Measurements from ENCODE around the gene PKHD1. TPM values are rescaled to one million over a fixed set of nuclear protein-coding genes. Genes with fewer than 3 reads are reported as not detected.

PKHD1 gene
- total and polyA plus RNA-seq, 4 experiments from 2014 or later = not detected

DNA sequence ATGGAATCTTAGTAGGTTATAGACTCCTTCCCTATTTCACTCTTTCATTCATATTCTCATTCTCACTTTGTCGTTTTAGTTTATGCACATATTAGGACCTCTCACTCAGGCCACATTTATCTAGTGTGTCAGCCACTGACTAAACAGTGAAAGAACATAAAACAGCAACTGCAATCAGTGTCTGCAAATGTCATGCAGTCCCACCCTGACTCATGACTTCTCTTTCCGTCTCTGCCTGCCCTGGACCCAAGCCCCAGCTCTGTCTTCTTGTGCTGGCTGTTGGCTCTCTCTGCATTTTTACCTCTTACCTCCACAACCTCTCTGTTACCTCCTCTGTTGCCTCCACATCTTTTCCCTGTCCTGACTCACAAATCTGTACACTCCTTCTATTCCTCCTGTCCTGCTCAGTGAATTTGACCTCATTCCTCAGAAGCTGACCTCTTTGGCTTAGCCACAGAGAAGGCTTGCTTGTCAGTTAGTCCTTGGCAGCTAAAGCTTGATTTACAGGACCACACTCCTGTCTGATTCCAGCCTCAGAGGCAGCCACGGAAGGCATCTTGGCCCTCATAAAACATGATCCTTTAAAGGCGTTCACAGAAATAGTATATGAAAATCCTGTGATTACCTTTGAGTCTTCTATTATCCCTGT, 247.6 kb downstream of the PKHD1 start:
- H3K27me3 ChIP-seq (ENCODE audit: insufficient read depth, low read length) = no peaks in the 10 kb centered on the region
- ChIA-PET POLR2A (ENCODE audit: partially characterized antibody) (no interaction called here), CTCF (ENCODE audit: partially characterized antibody) (no interaction called here)
- H3K27ac Mint-ChIP-seq = no peak overlapping the region
- H3K4me1 ChIP-seq (ENCODE audit: insufficient read depth, low read length) = no peaks in the 10 kb centered on the region
- no peaks in the 10 kb centered on the region for H3K4me1 Mint-ChIP-seq
- no peak overlapping the region for H3K4me3 ChIP-seq (ENCODE audit: low read length in 2 of 2)
- no peaks in the 10 kb centered on the region for H3K36me3 Mint-ChIP-seq
- no peak for DNase-seq
- H3K36me3 ChIP-seq (ENCODE audit: insufficient read depth, low read length) = no peaks in the 10 kb centered on the region
- no peaks in the 10 kb centered on the region for H3K9me3 Mint-ChIP-seq
- no peaks in the 10 kb centered on the region for H3K9me3 ChIP-seq (ENCODE audit: control insufficient read depth in 1 of 2, low read length in 2 of 2)
- no peak overlapping the region for H3K27ac ChIP-seq (ENCODE audit: low read depth, low read length)
- peaks cover 2 to 5% of the 10 kb centered on the region in 2 donors for H3K27me3 Mint-ChIP-seq
- H3K4me3 Mint-ChIP-seq = no peak overlapping the region
- intact Hi-C loops (cut with micrococcal nuclease) = no loop called here

DNA sequence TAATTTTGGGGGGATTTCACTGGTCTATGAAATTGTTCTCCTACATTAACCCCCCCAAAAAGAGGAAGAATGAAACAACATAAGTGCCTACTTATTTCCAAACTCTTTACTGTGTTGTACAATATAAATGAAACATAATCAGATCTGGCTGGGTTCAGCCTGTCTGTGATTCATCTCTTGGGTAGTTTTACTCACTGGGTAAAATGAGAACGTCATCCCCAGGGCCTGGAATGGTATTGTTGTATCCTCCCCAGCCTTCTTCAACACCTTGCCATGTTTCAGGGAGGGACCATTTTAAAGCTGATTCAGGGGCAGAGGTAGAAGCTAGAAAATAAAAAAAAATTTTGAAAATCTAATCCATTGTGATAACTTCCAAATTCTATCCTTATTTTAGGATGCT, 256.7 kb downstream of the PKHD1 start:
- Mint-ChIP-seq H3K27me3 (peaks cover 2 to 3% of the 10 kb centered on the region in 2 donors), H3K36me3 (no peaks in the 10 kb centered on the region), H3K4me3 (no peak overlapping the region), H3K4me1 (no peaks in the 10 kb centered on the region), H3K9me3 (peaks cover 0 to 2% (median 0%) of the 10 kb centered on the region in 8 donors), H3K27ac (no peak overlapping the region)
- ChIA-PET CTCF (ENCODE audit: partially characterized antibody) (no interaction called here), POLR2A (ENCODE audit: partially characterized antibody) (no interaction called here)
- no peaks in the 10 kb centered on the region for H3K9me3 ChIP-seq (ENCODE audit: control insufficient read depth in 1 of 2, low read length in 2 of 2)
- DNase-seq = no peak
- intact Hi-C loops (cut with micrococcal nuclease) = no loop called here
- H3K36me3 ChIP-seq (ENCODE audit: insufficient read depth, low read length) = no peaks in the 10 kb centered on the region
- no peak overlapping the region for H3K4me3 ChIP-seq (ENCODE audit: low read length in 2 of 2)
- H3K27ac ChIP-seq (ENCODE audit: low read depth, low read length) = no peak overlapping the region
- no peaks in the 10 kb centered on the region for H3K4me1 ChIP-seq (ENCODE audit: insufficient read depth, low read length)
- H3K27me3 ChIP-seq (ENCODE audit: insufficient read depth, low read length) = no peaks in the 10 kb centered on the region

DNA sequence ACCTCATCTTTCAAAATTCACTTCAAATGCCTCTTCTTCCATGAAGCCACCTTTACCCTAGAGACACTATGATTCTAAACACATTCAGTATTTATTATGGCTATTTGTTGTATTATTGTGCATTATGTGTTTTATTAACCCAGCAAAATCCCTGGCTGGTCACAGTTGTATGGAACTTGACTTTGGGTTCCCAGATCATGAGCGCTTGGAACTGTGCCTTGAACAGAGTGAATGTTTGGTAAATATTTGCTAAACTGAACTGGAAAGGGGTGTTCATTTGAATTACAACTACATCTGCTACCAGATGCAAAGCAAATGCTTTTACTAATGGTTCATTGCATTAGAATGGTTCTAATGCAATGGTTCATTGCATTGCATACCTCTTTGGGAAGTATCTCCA, 259.8 kb downstream of the PKHD1 start:
- H3K4me3 ChIP-seq (ENCODE audit: low read length in 2 of 2) = no peak overlapping the region
- H3K4me1 Mint-ChIP-seq = no peaks in the 10 kb centered on the region

DNA sequence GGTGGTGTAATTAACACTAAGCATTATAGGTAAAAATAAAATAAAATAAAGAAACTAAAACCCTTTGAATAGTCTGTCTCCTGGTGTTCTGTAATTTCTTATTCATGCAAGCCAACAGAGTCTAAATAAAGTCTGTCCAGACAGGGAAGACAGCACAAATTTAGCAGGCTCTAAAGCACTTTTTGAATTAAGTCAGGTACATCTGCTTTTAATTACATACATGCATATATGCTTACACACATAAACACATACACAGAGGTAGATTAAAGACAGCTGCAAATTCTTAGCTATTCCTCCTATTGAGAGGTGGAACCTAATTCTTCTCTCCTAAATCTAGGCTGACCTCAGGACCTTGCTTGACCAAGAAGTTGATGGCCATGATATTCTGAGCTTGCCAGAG, 262.5 kb downstream of the PKHD1 start:
- H3K27ac ChIP-seq (ENCODE audit: low read depth, low read length) = no peak overlapping the region
- no peaks in the 10 kb centered on the region for H3K9me3 Mint-ChIP-seq
- intact Hi-C loops (cut with micrococcal nuclease) = no loop called here
- H3K4me3 ChIP-seq (ENCODE audit: low read length in 2 of 2) = no peak overlapping the region
- no peaks in the 10 kb centered on the region for H3K36me3 Mint-ChIP-seq
- no peaks in the 10 kb centered on the region for H3K27me3 ChIP-seq (ENCODE audit: insufficient read depth, low read length)
- POLR2A ChIA-PET (ENCODE audit: partially characterized antibody) = no interaction called here
- H3K36me3 ChIP-seq (ENCODE audit: insufficient read depth, low read length) = no peaks in the 10 kb centered on the region
- CTCF ChIA-PET (ENCODE audit: partially characterized antibody) = no interaction called here
- no peak for DNase-seq
- H3K9me3 ChIP-seq (ENCODE audit: control insufficient read depth in 1 of 2, low read length in 2 of 2) = no peaks in the 10 kb centered on the region
- no peak overlapping the region for H3K27ac Mint-ChIP-seq
- no peak overlapping the region for H3K4me3 Mint-ChIP-seq
- no peaks in the 10 kb centered on the region for H3K4me1 Mint-ChIP-seq
- H3K4me1 ChIP-seq (ENCODE audit: insufficient read depth, low read length) = no peaks in the 10 kb centered on the region
- H3K27me3 Mint-ChIP-seq = peaks cover 0 to 4% of the 10 kb centered on the region in 2 donors

More for the DNA sequence above, 259.8 kb downstream of the PKHD1 start:
- DNase-seq = no peak
- intact Hi-C loops (cut with micrococcal nuclease) = no loop called here
- H3K27ac ChIP-seq (ENCODE audit: low read depth, low read length) = no peak overlapping the region
- H3K27ac Mint-ChIP-seq = no peak overlapping the region
- peaks cover 1 to 2% of the 10 kb centered on the region in 2 donors for H3K27me3 Mint-ChIP-seq
- H3K36me3 ChIP-seq (ENCODE audit: insufficient read depth, low read length) = no peaks in the 10 kb centered on the region
- H3K4me1 ChIP-seq (ENCODE audit: insufficient read depth, low read length) = no peaks in the 10 kb centered on the region
- H3K36me3 Mint-ChIP-seq = no peaks in the 10 kb centered on the region
- no peaks in the 10 kb centered on the region for H3K9me3 ChIP-seq (ENCODE audit: control insufficient read depth in 1 of 2, low read length in 2 of 2)
- no peaks in the 10 kb centered on the region for H3K27me3 ChIP-seq (ENCODE audit: insufficient read depth, low read length)
- no peaks in the 10 kb centered on the region for H3K9me3 Mint-ChIP-seq
- no peak overlapping the region for H3K4me3 Mint-ChIP-seq
- ChIA-PET POLR2A (ENCODE audit: partially characterized antibody) (no interaction called here), CTCF (ENCODE audit: partially characterized antibody) (no interaction called here)

DNA sequence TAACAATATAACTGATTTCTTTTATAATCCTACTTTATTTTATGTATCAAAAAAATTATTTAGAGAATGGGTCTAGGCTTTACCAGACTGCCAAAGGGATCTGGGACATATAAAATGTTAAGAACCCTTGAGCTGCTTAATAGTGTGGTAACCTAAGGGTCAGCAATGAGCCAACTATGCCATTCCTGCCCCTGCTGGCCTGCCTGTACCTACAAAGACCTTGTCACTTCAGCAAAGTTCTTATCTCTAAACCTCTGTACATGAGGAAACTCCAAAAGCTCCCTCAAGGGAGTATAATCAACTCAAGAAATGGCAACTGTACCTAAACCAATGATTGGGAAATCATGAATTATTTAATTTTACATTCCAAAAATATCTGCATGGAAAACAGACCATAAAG, 266.9 kb downstream of the PKHD1 start:
- Histone ChIP-seq H3K27ac (ENCODE audit: low read depth, low read length) (no peak overlapping the region), H3K27me3 (ENCODE audit: insufficient read depth, low read length) (no peaks in the 10 kb centered on the region), H3K4me1 (ENCODE audit: insufficient read depth, low read length) (no peaks in the 10 kb centered on the region), H3K36me3 (ENCODE audit: insufficient read depth, low read length) (no peaks in the 10 kb centered on the region), H3K9me3 (ENCODE audit: control insufficient read depth in 1 of 2, low read length in 2 of 2) (no peaks in the 10 kb centered on the region), H3K4me3 (ENCODE audit: low read length in 2 of 2) (no peak overlapping the region)
- Mint-ChIP-seq H3K4me3 (no peak overlapping the region), H3K4me1 (no peaks in the 10 kb centered on the region), H3K36me3 (no peaks in the 10 kb centered on the region), H3K27ac (no peak overlapping the region), H3K9me3 (peaks cover 0 to 3% (median 0%) of the 10 kb centered on the region in 8 donors), H3K27me3 (peaks cover 2 to 4% of the 10 kb centered on the region in 2 donors)
- CTCF ChIA-PET (ENCODE audit: partially characterized antibody) = no interaction called here
- POLR2A ChIA-PET (ENCODE audit: partially characterized antibody) = no interaction called here
- intact Hi-C loops (cut with micrococcal nuclease) = no loop called here
- no peak for DNase-seq

DNA sequence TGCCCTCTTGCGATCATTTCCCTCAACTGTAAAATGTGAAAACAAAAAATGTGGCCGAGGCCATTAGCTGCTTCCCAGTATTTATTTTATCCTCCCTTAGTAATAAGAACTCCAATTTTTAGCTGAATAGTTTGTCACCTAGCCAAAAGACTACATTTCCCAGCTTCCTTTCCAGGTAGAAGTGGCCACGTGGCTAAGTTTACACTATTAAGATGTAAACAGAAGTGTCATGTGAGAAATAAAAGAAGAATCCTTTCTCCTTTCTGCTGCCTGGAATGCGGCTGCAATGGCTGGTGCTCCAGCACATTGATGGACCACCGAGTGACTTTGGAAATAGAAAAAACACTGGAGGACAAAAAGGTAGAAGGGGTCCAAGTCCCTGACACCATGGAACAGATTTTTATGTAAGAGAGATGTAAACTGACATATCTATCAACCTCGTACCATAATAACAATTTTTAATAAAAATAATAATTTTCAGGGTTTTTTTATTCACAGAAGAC, 268.8 kb downstream of the PKHD1 start:
- CTCF ChIA-PET (ENCODE audit: partially characterized antibody) = no interaction called here

DNA sequence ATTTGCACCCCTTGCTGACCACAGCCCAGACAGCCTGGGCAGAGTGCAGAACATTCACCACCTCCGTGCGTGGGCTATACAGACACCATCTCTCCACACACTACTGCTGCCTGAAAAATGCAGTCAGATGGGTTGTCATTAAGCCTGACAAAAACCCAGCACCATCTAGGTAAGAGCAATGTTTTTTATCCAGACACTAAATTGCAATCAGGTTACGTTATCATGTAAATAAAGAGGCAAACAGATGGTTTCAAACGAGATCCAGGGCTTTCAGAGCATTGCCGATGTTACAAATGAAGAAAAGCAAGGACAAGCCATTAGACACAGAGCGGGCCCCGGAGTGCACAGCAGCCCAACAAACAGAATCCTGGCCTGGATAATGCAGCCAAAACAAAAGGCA, 269.6 kb downstream of the PKHD1 start:
- H3K36me3 ChIP-seq (ENCODE audit: insufficient read depth, low read length) = no peaks in the 10 kb centered on the region
- H3K27ac ChIP-seq (ENCODE audit: low read depth, low read length) = no peak overlapping the region
- Mint-ChIP-seq H3K4me3 (no peak overlapping the region), H3K27me3 (peaks cover 2 to 4% of the 10 kb centered on the region in 2 donors), H3K36me3 (no peaks in the 10 kb centered on the region), H3K27ac (no peak overlapping the region), H3K4me1 (no peaks in the 10 kb centered on the region), H3K9me3 (peaks cover 0 to 7% (median 0%) of the 10 kb centered on the region in 8 donors)
- no peaks in the 10 kb centered on the region for H3K4me1 ChIP-seq (ENCODE audit: insufficient read depth, low read length)
- ChIA-PET POLR2A (ENCODE audit: partially characterized antibody) (no interaction called here), CTCF (ENCODE audit: partially characterized antibody) (no interaction called here)
- H3K9me3 ChIP-seq (ENCODE audit: control insufficient read depth in 1 of 2, low read length in 2 of 2) = no peaks in the 10 kb centered on the region
- no peak overlapping the region for H3K4me3 ChIP-seq (ENCODE audit: low read length in 2 of 2)
- DNase-seq = no peak
- intact Hi-C loops (cut with micrococcal nuclease) = no loop called here
- H3K27me3 ChIP-seq (ENCODE audit: insufficient read depth, low read length) = no peaks in the 10 kb centered on the region

More for the DNA sequence above, 268.8 kb downstream of the PKHD1 start:
- Histone ChIP-seq H3K9me3 (ENCODE audit: control insufficient read depth in 1 of 2, low read length in 2 of 2) (no peaks in the 10 kb centered on the region), H3K27ac (ENCODE audit: low read depth, low read length) (no peak overlapping the region), H3K36me3 (ENCODE audit: insufficient read depth, low read length) (no peaks in the 10 kb centered on the region), H3K4me3 (ENCODE audit: low read length in 2 of 2) (no peak overlapping the region), H3K4me1 (ENCODE audit: insufficient read depth, low read length) (no peaks in the 10 kb centered on the region), H3K27me3 (ENCODE audit: insufficient read depth, low read length) (no peaks in the 10 kb centered on the region)
- Mint-ChIP-seq H3K27me3 (peaks cover 2 to 4% of the 10 kb centered on the region in 2 donors), H3K9me3 (peaks cover 0 to 7% (median 0%) of the 10 kb centered on the region in 8 donors), H3K36me3 (no peaks in the 10 kb centered on the region), H3K27ac (no peak overlapping the region), H3K4me3 (no peak overlapping the region), H3K4me1 (no peaks in the 10 kb centered on the region)
- intact Hi-C loops (cut with micrococcal nuclease) = no loop called here
- DNase-seq = no peak
- POLR2A ChIA-PET (ENCODE audit: partially characterized antibody) = no interaction called here
